ENCODE measurements around the gene ADAMTS7. TPM values are rescaled to one million over a fixed set of nuclear protein-coding genes. Genes with fewer than 3 reads are reported as not detected.
"Not testable (repeated sequence)": the region's sequence is repeated elsewhere in the genome, so short reads cannot be mapped to it uniquely, and the experiment has no call there.

ADAMTS7 gene
- total RNA-seq, 1 experiment from 2014 or later, result 2.8 TPM

GRCh38 chr15:78782402-78782801 is 28.9 kb downstream of the ADAMTS7 start:
- DNase-seq (ENCODE audit: low read depth in 1 of 2, low spot score in 2 of 2); H3K4me3 ChIP-seq; H3K9me3 ChIP-seq (replicated peaks): not testable (repeated sequence)

GRCh38 chr15:78781381-78781780 is 29.9 kb downstream of the ADAMTS7 start:
- H3K4me3 ChIP-seq; H3K9me3 ChIP-seq (replicated peaks); H3K36me3 ChIP-seq; H3K27me3 ChIP-seq (replicated peaks); H3K4me1 ChIP-seq (replicated peaks); DNase-seq (ENCODE audit: low read depth in 1 of 2, low spot score in 2 of 2); H3K27ac ChIP-seq: not testable (repeated sequence)

More at GRCh38 chr15:78782402-78782801, 28.9 kb downstream of the ADAMTS7 start:
- not testable (repeated sequence) for H3K36me3 ChIP-seq; H3K27ac ChIP-seq; H3K4me1 ChIP-seq (replicated peaks); H3K27me3 ChIP-seq (replicated peaks)

GRCh38 chr15:78779975-78780374 is 31.3 kb downstream of the ADAMTS7 start:
- not testable (repeated sequence) for H3K36me3 ChIP-seq; H3K9me3 ChIP-seq (replicated peaks); H3K4me1 ChIP-seq (replicated peaks); H3K27ac ChIP-seq; H3K4me3 ChIP-seq; DNase-seq (ENCODE audit: low read depth in 1 of 2, low spot score in 2 of 2); H3K27me3 ChIP-seq (replicated peaks)

- not testable (repeated sequence) for H3K36me3 ChIP-seq; H3K4me3 ChIP-seq; H3K27ac ChIP-seq; H3K4me1 ChIP-seq (replicated peaks); H3K9me3 ChIP-seq (replicated peaks); DNase-seq (ENCODE audit: low read depth in 1 of 2, low spot score in 2 of 2); H3K27me3 ChIP-seq (replicated peaks)
These were observed 32.0 kb downstream of the ADAMTS7 start for GRCh38 chr15:78779176-78779785.

GRCh38 chr15:78778422-78778821 is 32.8 kb downstream of the ADAMTS7 start:
- no peak overlapping the region for H3K27ac ChIP-seq
- no peak overlapping the region for H3K4me3 ChIP-seq

GRCh38 chr15:78777953-78778345 is 33.3 kb downstream of the ADAMTS7 start:
- H3K27me3 ChIP-seq (replicated peaks); DNase-seq (ENCODE audit: low read depth in 1 of 2, low spot score in 2 of 2); H3K36me3 ChIP-seq; H3K9me3 ChIP-seq (replicated peaks); H3K4me1 ChIP-seq (replicated peaks); H3K27ac ChIP-seq; H3K4me3 ChIP-seq: not testable (repeated sequence)

More at GRCh38 chr15:78778422-78778821, 32.8 kb downstream of the ADAMTS7 start:
- Histone ChIP-seq H3K4me1 (replicated peaks) (no peaks in the 10 kb centered on the region), H3K36me3 (no peaks in the 10 kb centered on the region), H3K9me3 (replicated peaks) (no peaks in the 10 kb centered on the region), H3K27me3 (replicated peaks) (no peaks in the 10 kb centered on the region)
- no peak for DNase-seq (ENCODE audit: low read depth in 1 of 2, low spot score in 2 of 2)

GRCh38 chr15:78777290-78777952 is 33.8 kb downstream of the ADAMTS7 start:
- not testable (repeated sequence) for H3K4me3 ChIP-seq; H3K36me3 ChIP-seq; H3K27ac ChIP-seq; DNase-seq (ENCODE audit: low read depth in 1 of 2, low spot score in 2 of 2); H3K9me3 ChIP-seq (replicated peaks); H3K27me3 ChIP-seq (replicated peaks); H3K4me1 ChIP-seq (replicated peaks)

GRCh38 chr15:78776046-78776925 is 35.0 kb downstream of the ADAMTS7 start:
- not testable (repeated sequence) for H3K27ac ChIP-seq; H3K4me3 ChIP-seq; H3K36me3 ChIP-seq; H3K4me1 ChIP-seq (replicated peaks); H3K9me3 ChIP-seq (replicated peaks); H3K27me3 ChIP-seq (replicated peaks); DNase-seq (ENCODE audit: low read depth in 1 of 2, low spot score in 2 of 2)

- DNase-seq (ENCODE audit: low read depth in 1 of 2, low spot score in 2 of 2), result no peak
- H3K27ac ChIP-seq, result no peak overlapping the region
- no peaks in the 10 kb centered on the region for H3K4me1 ChIP-seq (replicated peaks)
- no peaks in the 10 kb centered on the region for H3K36me3 ChIP-seq
- H3K4me3 ChIP-seq, result no peak overlapping the region
- no peaks in the 10 kb centered on the region for H3K9me3 ChIP-seq (replicated peaks)
- no peaks in the 10 kb centered on the region for H3K27me3 ChIP-seq (replicated peaks)
These were observed 35.8 kb downstream of the ADAMTS7 start for GRCh38 chr15:78775472-78775871.

- not testable (repeated sequence) for H3K4me1 ChIP-seq (replicated peaks); H3K4me3 ChIP-seq; H3K36me3 ChIP-seq; DNase-seq (ENCODE audit: low read depth in 1 of 2, low spot score in 2 of 2); H3K27me3 ChIP-seq (replicated peaks); H3K27ac ChIP-seq; H3K9me3 ChIP-seq (replicated peaks)
These were observed 36.7 kb downstream of the ADAMTS7 start for GRCh38 chr15:78774451-78774990.

- H3K27ac ChIP-seq; DNase-seq (ENCODE audit: low read depth in 1 of 2, low spot score in 2 of 2); H3K9me3 ChIP-seq (replicated peaks); H3K4me3 ChIP-seq; H3K4me1 ChIP-seq (replicated peaks); H3K27me3 ChIP-seq (replicated peaks); H3K36me3 ChIP-seq: not testable (repeated sequence)
These were observed 37.4 kb downstream of the ADAMTS7 start for GRCh38 chr15:78773765-78774450.

GRCh38 chr15:78772738-78773137 is 38.5 kb downstream of the ADAMTS7 start:
- Histone ChIP-seq H3K4me3 (no peak overlapping the region), H3K9me3 (replicated peaks) (no peaks in the 10 kb centered on the region), H3K27me3 (replicated peaks) (no peaks in the 10 kb centered on the region), H3K4me1 (replicated peaks) (no peaks in the 10 kb centered on the region), H3K36me3 (no peaks in the 10 kb centered on the region), H3K27ac (no peak overlapping the region)
- no peak for DNase-seq (ENCODE audit: low read depth in 1 of 2, low spot score in 2 of 2)

GRCh38 chr15:78771436-78772000 is 39.7 kb downstream of the ADAMTS7 start:
- H3K4me3 ChIP-seq; H3K36me3 ChIP-seq; H3K9me3 ChIP-seq (replicated peaks); DNase-seq (ENCODE audit: low read depth in 1 of 2, low spot score in 2 of 2); H3K27ac ChIP-seq; H3K4me1 ChIP-seq (replicated peaks); H3K27me3 ChIP-seq (replicated peaks): not testable (repeated sequence)
